ENCODE measurements around the gene ABCA4.

DNA sequence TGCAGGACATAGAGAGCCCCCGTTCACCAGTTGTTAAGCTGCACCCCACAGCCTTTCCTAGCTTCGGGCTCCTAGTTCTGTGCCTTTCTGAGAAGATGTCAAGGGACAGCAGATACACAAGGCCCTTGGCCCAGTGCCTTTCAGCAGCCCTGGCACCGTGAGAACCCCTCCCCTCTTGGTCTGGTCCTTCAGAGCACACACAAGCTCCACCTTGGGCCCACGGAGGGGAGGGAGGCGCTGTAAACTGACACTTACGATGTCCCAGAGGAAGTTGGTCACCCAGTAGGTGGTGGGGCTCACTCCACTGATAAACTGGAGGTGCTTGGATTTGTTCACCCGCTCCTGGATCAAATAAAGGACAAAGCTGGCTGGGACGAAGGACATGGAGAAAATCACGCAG is 101.6 kb downstream of the ABCA4 start:
- TF ChIP-seq, protein P1, sequence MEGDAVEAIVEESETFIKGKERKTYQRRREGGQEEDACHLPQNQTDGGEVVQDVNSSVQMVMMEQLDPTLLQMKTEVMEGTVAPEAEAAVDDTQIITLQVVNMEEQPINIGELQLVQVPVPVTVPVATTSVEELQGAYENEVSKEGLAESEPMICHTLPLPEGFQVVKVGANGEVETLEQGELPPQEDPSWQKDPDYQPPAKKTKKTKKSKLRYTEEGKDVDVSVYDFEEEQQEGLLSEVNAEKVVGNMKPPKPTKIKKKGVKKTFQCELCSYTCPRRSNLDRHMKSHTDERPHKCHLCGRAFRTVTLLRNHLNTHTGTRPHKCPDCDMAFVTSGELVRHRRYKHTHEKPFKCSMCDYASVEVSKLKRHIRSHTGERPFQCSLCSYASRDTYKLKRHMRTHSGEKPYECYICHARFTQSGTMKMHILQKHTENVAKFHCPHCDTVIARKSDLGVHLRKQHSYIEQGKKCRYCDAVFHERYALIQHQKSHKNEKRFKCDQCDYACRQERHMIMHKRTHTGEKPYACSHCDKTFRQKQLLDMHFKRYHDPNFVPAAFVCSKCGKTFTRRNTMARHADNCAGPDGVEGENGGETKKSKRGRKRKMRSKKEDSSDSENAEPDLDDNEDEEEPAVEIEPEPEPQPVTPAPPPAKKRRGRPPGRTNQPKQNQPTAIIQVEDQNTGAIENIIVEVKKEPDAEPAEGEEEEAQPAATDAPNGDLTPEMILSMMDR (IDR thresholded peaks at IDR 0.05) = no peak
- no peak for TF ChIP-seq POLR2A (IDR thresholded peaks at IDR 0.05)
- TF ChIP-seq POLR2AphosphoS5 (IDR thresholded peaks at IDR 0.05; ENCODE audit: insufficient read depth in 1 of 2, low read depth in 1 of 2) = no peak
